C4-2B (cell line): ENCODE measurements around the gene PSD.

Experiments used
- CTCF ChIP-seq: fragments of 450-650 bp; conservative IDR thresholded peaks from 2 replicates; pipeline ENCODE4 v1.5.1; 2017; ENCODE audit warnings: mild to moderate bottlenecking
- ZFX ChIP-seq: fragments of 450-650 bp; IDR thresholded peaks from 2 replicates; pipeline ENCODE4 v1.6.1; 2017

GRCh38 chr10:102395400-102396316 is 22.9 kb downstream of the PSD start, which contains the start of gene NFKB2:
- TF ChIP-seq CTCF (no peak), ZFX (no peak)
